ENCODE measurements around the gene ARL13B.
"Not testable (repeated sequence)": the region's sequence is repeated elsewhere in the genome, so short reads cannot be mapped to it uniquely, and the experiment has no call there.

The ARL13B gene

GRCh38 chr3:94026623-94027022 lies 46.7 kb downstream of the ARL13B start:
- H3K9me3 ChIP-seq (ENCODE audit: control insufficient read depth, insufficient read depth, low read length): no peaks in the 10 kb centered on the region
- H3K27me3 ChIP-seq (ENCODE audit: control insufficient read depth, insufficient read depth, low read length): no peaks in the 10 kb centered on the region
- H3K4me3 ChIP-seq (ENCODE audit: low read depth, low read length): no peak overlapping the region
- no peaks in the 10 kb centered on the region for H3K36me3 ChIP-seq (ENCODE audit: control insufficient read depth, insufficient read depth, low read length)
- no peak overlapping the region for H3K27ac ChIP-seq (ENCODE audit: low read depth, low read length)
- no peak overlapping the region for H3K9ac ChIP-seq (ENCODE audit: low read depth, low read length)
- peaks cover 8% of the 10 kb centered on the region; the same call in 1 of the 2 replicates for H3K4me1 ChIP-seq (ENCODE audit: control insufficient read depth, insufficient read depth, low read length)

DNA sequence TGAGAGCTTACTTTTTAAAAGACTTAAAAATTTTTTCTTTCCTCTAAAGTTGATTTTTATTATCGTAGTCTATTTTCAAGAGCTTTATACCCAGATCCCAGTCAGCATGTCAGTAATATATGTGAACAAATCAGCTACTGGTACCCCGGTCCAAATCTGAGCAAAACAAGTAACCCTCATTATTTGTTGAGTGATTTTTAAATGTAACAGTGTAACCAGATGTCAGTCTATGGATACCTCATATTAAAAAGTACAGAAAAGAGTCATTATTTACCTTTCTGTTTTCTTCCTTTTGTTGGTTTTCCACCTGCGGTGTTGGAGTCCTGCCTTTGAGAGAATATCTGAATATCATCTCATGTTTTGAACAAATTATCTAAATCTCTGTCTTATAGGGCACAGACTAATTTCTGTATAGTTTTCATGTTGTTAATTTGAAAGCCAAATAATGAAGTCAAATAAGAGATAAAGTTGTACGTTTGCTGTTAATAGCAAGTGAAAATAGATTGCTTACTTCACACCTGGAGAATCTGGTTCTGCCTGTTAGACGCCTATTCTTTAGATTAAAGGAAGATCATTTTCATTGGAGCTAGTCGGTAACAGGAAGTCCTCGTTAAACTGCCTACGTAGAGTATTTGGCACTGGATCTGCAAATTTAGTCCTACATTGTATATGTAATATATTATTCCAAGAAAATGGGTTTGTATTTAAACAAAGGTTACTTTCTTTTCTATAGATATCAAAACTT lies 48.3 kb downstream of the ARL13B start, which contains the start of gene STX19:
Gene STX19 (minus strand): TSS at position 505 of the 745 bp plus-strand sequence. CDS start 13,328 bp downstream, outside the sequence.
- peaks cover 8% of the 10 kb centered on the region; the same call in 1 of the 2 replicates for H3K4me1 ChIP-seq (ENCODE audit: control insufficient read depth, insufficient read depth, low read length)
- H3K9ac ChIP-seq (ENCODE audit: low read depth, low read length): no peak within 1 kb of the TSS
- H3K4me3 ChIP-seq (ENCODE audit: low read depth, low read length): no peak within 1 kb of the TSS

DNA sequence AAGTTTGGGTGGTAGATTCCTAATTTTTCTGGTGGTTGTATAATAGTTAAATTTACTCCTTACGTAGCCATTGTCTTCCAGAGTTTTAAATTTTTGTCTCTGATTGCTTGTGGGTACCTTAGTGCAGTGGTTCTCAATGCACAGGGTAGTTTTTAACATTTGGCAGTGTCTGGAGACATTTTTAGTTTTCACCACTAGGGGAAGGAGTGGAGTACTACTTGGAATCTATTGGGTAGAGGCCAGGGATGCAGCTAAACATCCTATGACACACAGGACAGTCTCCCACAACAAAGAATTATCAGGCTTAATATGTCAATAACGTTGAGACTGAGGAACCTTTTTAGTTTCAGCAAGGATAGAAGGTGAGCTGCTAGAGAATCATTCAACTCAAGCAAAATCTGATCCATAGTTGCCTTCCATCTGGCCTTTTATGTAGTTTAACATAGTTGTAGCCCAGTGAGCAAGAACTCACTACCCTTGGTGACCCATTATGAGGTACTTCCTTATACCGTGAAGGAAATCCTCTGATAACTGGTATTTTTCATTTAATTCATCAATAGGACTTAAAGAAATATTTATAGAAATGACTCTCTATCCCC lies 57.1 kb downstream of the ARL13B start:
- H3K27me3 ChIP-seq (ENCODE audit: control insufficient read depth, insufficient read depth, low read length): no peaks in the 10 kb centered on the region
- H3K9me3 ChIP-seq (ENCODE audit: control insufficient read depth, insufficient read depth, low read length): no peaks in the 10 kb centered on the region

More for the DNA sequence above, 48.3 kb downstream of the ARL13B start, which contains the start of gene STX19:
- no peak within 1 kb of the TSS for H3K27ac ChIP-seq (ENCODE audit: low read depth, low read length)
- H3K9me3 ChIP-seq (ENCODE audit: control insufficient read depth, insufficient read depth, low read length): no peaks in the 10 kb centered on the region
- H3K36me3 ChIP-seq (ENCODE audit: control insufficient read depth, insufficient read depth, low read length): no peaks in the 10 kb centered on the region
- no peaks in the 10 kb centered on the region for H3K27me3 ChIP-seq (ENCODE audit: control insufficient read depth, insufficient read depth, low read length)

DNA sequence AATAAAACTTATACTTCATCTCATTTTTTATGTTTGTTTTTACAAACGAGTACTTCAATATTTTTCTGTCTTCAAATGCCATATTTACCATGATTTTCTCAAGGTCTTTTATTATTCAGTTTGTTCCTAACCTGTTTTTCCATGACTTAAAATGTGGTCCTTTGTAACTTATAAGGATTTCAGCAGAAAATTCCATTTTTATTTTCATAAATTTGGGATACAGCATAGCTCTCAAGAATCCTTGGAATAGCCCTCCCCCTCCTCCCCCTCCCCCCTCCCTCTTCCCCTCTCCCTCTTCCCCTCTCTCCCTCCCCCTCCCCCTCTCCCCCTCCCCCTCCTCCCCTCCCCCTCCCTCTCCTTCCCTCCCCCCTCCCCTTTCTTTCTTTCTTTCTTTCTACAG lies 63.3 kb downstream of the ARL13B start:
- no peaks in the 10 kb centered on the region; the same call in 1 of the 2 replicates for H3K36me3 ChIP-seq (ENCODE audit: control insufficient read depth, insufficient read depth, low read length)
- peaks cover 12% of the 10 kb centered on the region for H3K9me3 ChIP-seq (ENCODE audit: control insufficient read depth, insufficient read depth, low read length)
- H3K27me3 ChIP-seq (ENCODE audit: control insufficient read depth, insufficient read depth, low read length): no peaks in the 10 kb centered on the region
- no peak overlapping the region for H3K9ac ChIP-seq (ENCODE audit: low read depth, low read length)
- H3K4me1 ChIP-seq (ENCODE audit: control insufficient read depth, insufficient read depth, low read length): no peaks in the 10 kb centered on the region
- no peak overlapping the region for H3K27ac ChIP-seq (ENCODE audit: low read depth, low read length)
- no peak overlapping the region for H3K4me3 ChIP-seq (ENCODE audit: low read depth, low read length)

More for the DNA sequence above, 57.1 kb downstream of the ARL13B start:
- no peak overlapping the region for H3K4me3 ChIP-seq (ENCODE audit: low read depth, low read length)
- H3K4me1 ChIP-seq (ENCODE audit: control insufficient read depth, insufficient read depth, low read length): no peaks in the 10 kb centered on the region
- H3K36me3 ChIP-seq (ENCODE audit: control insufficient read depth, insufficient read depth, low read length): no peaks in the 10 kb centered on the region; the same call in 1 of the 2 replicates
- no peak overlapping the region for H3K27ac ChIP-seq (ENCODE audit: low read depth, low read length)
- H3K9ac ChIP-seq (ENCODE audit: low read depth, low read length): no peak overlapping the region

- H3K36me3 ChIP-seq (ENCODE audit: control insufficient read depth, insufficient read depth, low read length); H3K27me3 ChIP-seq (ENCODE audit: control insufficient read depth, insufficient read depth, low read length); H3K27ac ChIP-seq (ENCODE audit: low read depth, low read length); H3K4me1 ChIP-seq (ENCODE audit: control insufficient read depth, insufficient read depth, low read length); H3K9ac ChIP-seq (ENCODE audit: low read depth, low read length); H3K4me3 ChIP-seq (ENCODE audit: low read depth, low read length): not testable (repeated sequence)
- H3K9me3 ChIP-seq (ENCODE audit: control insufficient read depth, insufficient read depth, low read length): peaks cover 12% of the 10 kb centered on the region
Observed at GRCh38 chr3:94044100-94044936, 64.4 kb downstream of the ARL13B start.

- no peak overlapping the region for H3K27ac ChIP-seq (ENCODE audit: low read depth, low read length)
- H3K9ac ChIP-seq (ENCODE audit: low read depth, low read length): no peak overlapping the region
- H3K27me3 ChIP-seq (ENCODE audit: control insufficient read depth, insufficient read depth, low read length): no peaks in the 10 kb centered on the region
- peaks cover 12% of the 10 kb centered on the region for H3K9me3 ChIP-seq (ENCODE audit: control insufficient read depth, insufficient read depth, low read length)
- peaks cover 2% of the 10 kb centered on the region; the same call in 1 of the 2 replicates for H3K36me3 ChIP-seq (ENCODE audit: control insufficient read depth, insufficient read depth, low read length)
- H3K4me1 ChIP-seq (ENCODE audit: control insufficient read depth, insufficient read depth, low read length): no peaks in the 10 kb centered on the region
- no peak overlapping the region for H3K4me3 ChIP-seq (ENCODE audit: low read depth, low read length)
Observed at GRCh38 chr3:94046533-94046932, 66.6 kb downstream of the ARL13B start.

DNA sequence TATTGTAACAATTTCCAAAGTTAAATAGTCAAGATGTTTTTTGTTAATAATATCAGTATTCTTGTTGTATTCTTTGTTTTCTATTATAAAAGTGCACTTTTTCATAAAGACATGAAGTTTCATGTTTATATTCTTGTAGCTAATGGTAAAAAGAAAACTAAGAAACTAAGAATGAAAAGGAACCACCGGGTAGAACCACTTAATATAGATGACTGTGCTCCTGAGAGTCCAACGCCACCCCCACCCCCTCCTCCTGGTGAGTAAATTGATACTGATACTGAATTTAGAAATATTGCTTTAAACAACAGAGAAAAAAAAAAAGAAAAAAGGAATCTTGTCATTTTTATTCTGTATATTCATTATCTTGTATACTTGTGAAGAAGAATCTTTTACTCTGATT lies 69.3 kb downstream of the ARL13B start:
- Histone ChIP-seq H3K36me3 (ENCODE audit: control insufficient read depth, insufficient read depth, low read length) (peaks cover 7% of the 10 kb centered on the region; the same call in 1 of the 2 replicates), H3K9ac (ENCODE audit: low read depth, low read length) (no peak overlapping the region), H3K27me3 (ENCODE audit: control insufficient read depth, insufficient read depth, low read length) (no peaks in the 10 kb centered on the region)

GRCh38 chr3:94050546-94050945 lies 70.6 kb downstream of the ARL13B start:
- Histone ChIP-seq H3K9me3 (ENCODE audit: control insufficient read depth, insufficient read depth, low read length) (no peaks in the 10 kb centered on the region), H3K36me3 (ENCODE audit: control insufficient read depth, insufficient read depth, low read length) (peaks cover 7% of the 10 kb centered on the region; the same call in 1 of the 2 replicates), H3K27me3 (ENCODE audit: control insufficient read depth, insufficient read depth, low read length) (no peaks in the 10 kb centered on the region), H3K27ac (ENCODE audit: low read depth, low read length) (no peak overlapping the region), H3K4me1 (ENCODE audit: control insufficient read depth, insufficient read depth, low read length) (no peaks in the 10 kb centered on the region), H3K9ac (ENCODE audit: low read depth, low read length) (no peak overlapping the region), H3K4me3 (ENCODE audit: low read depth, low read length) (no peak overlapping the region)

More for the DNA sequence above, 69.3 kb downstream of the ARL13B start:
- no peak overlapping the region for H3K27ac ChIP-seq (ENCODE audit: low read depth, low read length)
- no peak overlapping the region for H3K4me3 ChIP-seq (ENCODE audit: low read depth, low read length)
- H3K4me1 ChIP-seq (ENCODE audit: control insufficient read depth, insufficient read depth, low read length): no peaks in the 10 kb centered on the region
- H3K9me3 ChIP-seq (ENCODE audit: control insufficient read depth, insufficient read depth, low read length): peaks cover 2% of the 10 kb centered on the region; the same call in 1 of the 2 replicates

GRCh38 chr3:94061297-94061696 lies 81.3 kb downstream of the ARL13B start:
- 0 out of 2 replicates have a peak, but pooled peaks cover 3% of the 10 kb centered on the region for H3K4me1 ChIP-seq (ENCODE audit: control insufficient read depth, insufficient read depth, low read length)
- H3K9me3 ChIP-seq (ENCODE audit: control insufficient read depth, insufficient read depth, low read length): no peaks in the 10 kb centered on the region
- H3K4me3 ChIP-seq (ENCODE audit: low read depth, low read length): no peak overlapping the region
- 0 out of 2 replicates have a peak, but pooled peaks cover 5% of the 10 kb centered on the region for H3K36me3 ChIP-seq (ENCODE audit: control insufficient read depth, insufficient read depth, low read length)
- no peak overlapping the region for H3K9ac ChIP-seq (ENCODE audit: low read depth, low read length)
- no peak overlapping the region for H3K27ac ChIP-seq (ENCODE audit: low read depth, low read length)
- no peaks in the 10 kb centered on the region for H3K27me3 ChIP-seq (ENCODE audit: control insufficient read depth, insufficient read depth, low read length)

- Histone ChIP-seq H3K36me3 (ENCODE audit: control insufficient read depth, insufficient read depth, low read length) (0 out of 2 replicates have a peak, but pooled peaks cover 5% of the 10 kb centered on the region), H3K4me1 (ENCODE audit: control insufficient read depth, insufficient read depth, low read length) (0 out of 2 replicates have a peak, but pooled peaks cover 3% of the 10 kb centered on the region), H3K9me3 (ENCODE audit: control insufficient read depth, insufficient read depth, low read length) (no peaks in the 10 kb centered on the region), H3K27me3 (ENCODE audit: control insufficient read depth, insufficient read depth, low read length) (no peaks in the 10 kb centered on the region), H3K4me3 (ENCODE audit: low read depth, low read length) (peak within 1 kb of the TSS; percentile 98), H3K27ac (ENCODE audit: low read depth, low read length) (peak within 1 kb of the TSS; percentile 98), H3K9ac (ENCODE audit: low read depth, low read length) (peak within 1 kb of the TSS; percentile 98)
Observed at GRCh38 chr3:94062513-94063404, 82.8 kb downstream of the ARL13B start, which contains the start of the genes DHFR2 and NSUN3. Gene DHFR2, minus strand, starts transcription at chr3:94062916. Its CDS starts 1,405 bp downstream, at chr3:94061511. Gene NSUN3, plus strand, starts transcription at chr3:94063061. Its CDS starts 66 bp downstream, at chr3:94063127.

All from HUES48 (cell line).